GM19043 (cell line): ENCODE data around the gene APBA3.

Experiments
- ATAC-seq: cut with Tn5 transposase; IDR thresholded peaks from one replicate; pipeline ENCODE4 v1.9.1; 2021; ENCODE audit warnings: low read depth; ENCODE audit not compliant: unreplicated experiment

APBA3 gene

DNA sequence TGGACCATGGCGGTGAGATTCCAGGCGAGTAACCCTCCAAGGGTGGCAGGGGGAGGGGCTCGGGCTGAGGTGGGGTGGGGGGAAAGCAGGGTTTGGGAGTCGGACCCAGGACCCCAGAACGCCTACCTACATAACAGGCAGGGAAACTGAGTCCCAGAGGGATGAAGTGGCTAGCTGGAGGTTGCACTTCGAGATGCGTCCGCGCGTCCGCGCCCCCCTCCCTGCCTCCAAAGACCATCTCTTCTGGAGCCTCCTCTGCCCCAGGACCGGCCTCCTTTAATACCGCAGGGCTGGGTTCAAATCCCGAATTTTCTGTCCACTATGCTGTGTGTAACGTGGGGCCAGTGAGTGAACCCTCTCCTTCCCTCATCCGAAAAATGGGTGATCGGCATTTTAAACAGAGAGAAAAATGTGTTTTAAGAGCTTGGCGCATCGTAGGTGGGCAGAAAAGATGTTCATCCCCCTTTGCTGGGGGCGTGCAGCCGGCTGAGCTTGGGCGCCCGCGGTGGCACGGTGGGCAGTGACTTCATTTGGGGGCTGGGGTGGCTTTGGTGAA is 39.5 kb downstream of the APBA3 start:
- ATAC-seq, result no peak

DNA sequence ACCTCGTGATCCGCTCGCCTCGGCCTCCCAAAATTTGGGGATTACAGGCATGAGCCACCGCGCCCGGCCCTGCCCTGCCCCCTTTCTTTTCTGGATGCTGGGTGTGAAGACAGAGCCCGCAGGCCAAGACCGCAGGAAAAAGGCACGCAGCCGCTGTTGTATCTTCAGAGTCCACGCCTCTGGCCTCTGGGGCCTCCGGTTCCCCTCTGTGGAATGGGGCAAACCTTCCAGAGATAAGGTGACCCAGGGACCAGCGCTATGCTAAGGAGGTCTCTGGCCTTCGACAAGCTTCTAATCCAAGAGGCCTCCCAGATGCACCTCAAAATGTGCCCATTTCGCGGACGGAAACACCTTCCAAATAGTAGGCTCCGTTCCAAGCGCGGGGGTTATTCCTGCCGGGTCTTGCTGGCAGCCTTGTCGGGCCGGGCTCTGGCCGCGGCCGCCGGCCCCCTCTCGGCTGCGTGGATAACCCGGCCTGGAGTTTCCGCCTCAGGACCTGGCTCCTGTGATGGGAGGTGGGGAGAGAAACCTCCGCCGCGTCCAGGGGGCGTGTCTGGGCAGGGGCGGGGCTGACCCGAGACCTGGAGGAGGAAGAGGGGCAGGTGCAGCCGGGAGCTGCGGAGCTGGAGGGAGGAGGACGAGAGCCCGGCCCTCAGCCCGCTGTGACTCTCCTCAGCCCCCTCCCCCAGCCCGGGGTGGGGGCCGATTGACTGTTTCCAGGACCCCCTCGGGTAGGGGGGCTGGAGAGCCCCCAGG is 40.2 kb downstream of the APBA3 start:
- no peak for ATAC-seq

DNA sequence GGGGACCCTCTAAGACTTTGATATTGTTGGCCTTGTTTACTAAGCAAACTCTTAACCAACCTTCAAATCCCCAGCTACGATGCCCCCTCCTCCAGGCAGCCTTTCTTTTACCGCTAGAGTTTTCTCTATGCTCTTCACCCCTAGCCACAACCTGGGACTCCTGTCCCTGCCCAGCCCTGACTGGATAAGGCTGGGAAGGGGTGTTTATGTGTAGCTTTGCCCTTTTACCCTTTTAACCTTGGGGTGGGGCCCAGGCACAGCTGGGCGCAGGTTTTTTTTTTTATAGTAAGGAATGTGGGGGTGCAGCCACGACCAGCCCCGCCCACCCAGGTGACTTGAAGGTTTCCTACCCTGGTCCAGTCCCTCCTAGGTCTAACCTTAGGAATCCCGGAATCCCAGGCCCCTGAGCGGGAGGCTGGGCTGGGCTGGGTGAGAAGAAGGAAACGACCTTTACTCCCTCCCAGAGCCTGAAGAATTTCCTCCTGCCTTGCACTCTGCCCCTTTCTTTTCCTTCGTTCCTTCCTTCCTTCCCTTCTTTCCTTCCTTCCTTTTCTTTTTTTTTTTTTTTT is 41.1 kb downstream of the APBA3 start:
- no peak for ATAC-seq

DNA sequence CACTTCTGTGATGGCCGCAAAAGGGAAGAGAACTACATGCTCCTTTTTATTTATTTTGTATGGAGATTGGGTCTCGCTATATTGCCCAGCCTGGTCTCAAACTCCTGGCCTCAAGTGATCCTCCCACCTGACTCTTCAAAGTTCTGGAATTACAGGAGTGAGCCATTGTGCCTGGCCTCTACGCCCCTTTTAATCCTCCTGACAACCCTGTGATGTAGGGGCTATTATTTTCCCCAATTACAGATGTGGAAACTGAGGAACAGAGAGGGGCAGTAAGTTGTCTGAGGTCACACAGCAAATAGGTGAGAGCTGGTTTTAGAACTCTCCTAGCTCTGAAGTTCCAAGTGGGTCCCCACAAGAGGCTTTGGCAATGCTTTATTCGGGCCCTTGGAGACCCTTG is 41.6 kb downstream of the APBA3 start:
- no peak for ATAC-seq

DNA sequence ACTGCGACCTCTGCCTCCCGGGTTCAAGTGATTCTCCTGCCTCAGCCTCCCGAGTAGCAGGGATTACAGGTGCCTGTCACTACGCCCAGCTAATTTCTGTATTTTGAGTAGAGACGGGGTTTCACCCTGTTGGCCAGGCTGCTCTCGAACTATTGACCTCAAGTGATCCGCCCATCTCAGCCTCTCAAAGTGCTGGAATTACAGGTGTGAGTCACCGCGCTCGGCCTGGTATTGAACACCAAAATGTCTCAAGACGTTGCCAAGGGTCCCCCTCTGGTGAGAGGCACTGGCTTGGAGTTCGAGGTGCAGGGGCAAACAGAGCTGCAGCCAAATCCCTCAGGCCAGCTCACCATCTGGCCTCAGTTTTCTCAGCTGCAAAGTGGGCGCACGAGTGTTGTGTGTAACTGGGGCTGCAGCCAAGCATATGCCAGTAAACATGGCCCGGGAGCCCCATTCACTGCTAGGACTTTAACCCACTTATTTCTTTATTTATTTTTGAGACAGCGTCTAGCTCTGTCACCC is 45.3 kb downstream of the APBA3 start:
- no peak for ATAC-seq

DNA sequence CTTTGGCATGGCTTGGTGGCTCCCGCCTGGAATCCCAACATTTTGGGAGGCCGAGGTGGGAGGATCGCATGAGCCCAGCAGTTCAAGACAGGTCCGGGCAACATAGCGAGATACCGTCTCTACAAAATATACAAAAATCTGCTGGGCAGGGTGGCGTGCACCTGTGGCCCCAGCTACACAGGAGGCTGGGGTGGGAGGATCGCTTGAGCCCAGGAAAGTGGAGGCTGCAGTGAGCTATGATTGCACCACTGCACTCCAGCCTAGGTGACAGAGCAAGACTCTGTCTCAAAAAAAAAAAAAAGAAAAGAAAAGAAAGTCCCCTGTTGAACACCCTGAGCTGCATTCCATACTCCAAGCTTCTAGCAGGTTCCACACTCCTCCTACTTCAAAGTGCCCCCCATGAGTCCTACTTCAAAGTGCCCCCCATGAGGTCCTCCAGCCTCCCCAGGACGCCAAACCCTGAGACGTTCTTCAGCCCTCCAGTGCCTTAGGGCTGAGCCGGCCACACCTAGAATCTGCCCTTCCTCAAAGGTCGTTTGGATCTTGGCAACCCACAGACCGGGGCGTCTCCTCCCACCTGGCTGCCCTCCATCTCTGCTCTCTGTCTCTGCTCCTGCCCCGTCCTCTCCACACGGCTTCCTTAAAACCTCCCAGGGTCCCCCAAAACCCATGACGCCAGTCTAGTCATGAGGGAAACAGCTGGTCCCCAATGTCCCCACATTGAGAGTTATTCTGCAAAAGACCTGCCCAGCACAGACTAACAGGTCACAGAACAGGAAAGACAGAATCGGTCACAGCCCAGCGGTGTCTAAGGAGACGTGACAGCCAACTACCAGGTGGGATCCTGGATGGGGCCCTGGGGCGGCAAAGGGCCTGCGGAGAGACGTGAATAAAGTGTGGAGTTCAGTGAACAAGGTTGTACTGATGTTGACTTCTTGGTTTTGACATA is 48.6 kb downstream of the APBA3 start:
- ATAC-seq, result no peak

DNA sequence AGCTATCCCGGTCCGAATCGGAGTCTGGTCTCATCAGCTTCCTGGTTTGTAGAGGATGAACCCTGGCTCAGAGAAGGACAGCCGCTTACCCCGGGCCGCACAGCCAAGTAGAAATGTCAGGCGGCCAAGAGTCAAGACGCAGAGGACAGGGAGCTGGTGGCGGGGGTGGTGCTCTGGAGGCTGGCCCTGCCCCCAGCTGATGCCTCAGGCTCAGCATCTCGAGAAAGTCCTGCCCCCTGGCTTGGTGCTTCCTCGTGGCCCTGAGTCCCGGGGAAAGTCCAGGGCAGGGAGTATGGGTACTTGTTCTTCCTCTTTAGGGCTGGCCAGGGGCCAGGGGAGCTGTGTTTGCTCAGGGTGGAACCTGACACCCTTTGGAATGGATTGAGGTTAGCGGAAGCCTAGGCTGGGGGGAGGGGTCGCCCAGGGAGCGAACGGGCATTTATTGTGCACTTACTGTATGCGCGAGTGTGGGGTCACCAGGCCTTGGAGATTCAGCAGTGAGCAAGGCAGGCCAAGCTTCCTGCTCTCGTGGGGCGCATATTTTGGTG is 51.2 kb downstream of the APBA3 start:
- no peak for ATAC-seq

DNA sequence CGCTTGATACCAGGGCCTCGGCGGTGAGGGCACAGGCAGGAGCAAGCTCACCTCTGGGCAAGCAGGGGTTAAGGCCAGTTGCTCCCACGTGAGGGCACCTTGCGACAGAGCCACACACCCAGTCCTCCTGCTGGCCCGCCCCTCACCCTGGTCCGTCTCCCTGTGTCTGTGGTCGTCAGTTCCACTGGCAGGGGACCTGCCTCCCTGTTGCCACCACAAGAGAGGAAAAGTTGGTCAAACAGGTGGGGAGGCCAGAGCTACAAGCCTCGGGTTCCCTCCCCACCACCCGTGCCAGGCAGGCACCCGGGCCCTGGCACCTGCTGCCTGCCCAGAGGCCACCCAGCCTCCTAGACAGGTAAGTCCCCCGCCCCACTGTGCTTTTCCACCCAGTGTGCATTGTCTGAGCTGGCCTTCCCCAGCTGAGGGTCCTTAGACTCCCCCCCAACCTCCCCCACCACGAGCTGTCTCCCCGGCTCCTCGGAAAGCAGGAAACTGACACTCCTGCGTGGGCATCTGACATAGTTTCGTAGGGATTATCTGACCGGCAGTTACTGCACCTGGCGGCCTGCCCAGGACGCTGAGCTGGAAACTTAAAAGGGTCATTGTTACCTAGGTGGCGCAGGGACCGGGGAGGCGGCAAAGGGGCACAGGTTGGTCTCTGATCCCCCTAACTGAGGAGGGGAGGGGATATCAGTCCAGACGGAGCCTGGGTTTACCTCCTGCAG is 53.1 kb downstream of the APBA3 start, which contains the start of gene TJP3:
Gene TJP3 (plus strand): TSS at position 178 of the 725 bp plus-strand sequence. CDS start 20,049 bp downstream, outside the sequence.
- no peak for ATAC-seq

DNA sequence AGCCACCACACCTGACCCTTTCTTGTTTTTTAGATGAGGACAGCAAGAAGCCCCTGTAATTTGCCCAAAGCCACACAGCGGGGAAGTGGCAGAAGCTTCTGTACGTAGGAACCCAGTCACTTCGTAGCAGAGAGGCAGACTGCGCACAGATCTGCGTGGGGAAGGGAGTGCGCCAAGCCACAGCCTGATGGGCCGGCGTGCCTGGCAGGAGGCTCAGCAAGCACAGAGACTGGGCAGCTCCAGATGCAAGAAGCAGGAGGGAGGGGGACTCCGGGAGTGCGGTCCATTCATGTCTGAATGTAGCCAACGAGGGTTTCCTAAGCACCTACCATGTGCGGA is 53.7 kb downstream of the APBA3 start:
- no peak for ATAC-seq

DNA sequence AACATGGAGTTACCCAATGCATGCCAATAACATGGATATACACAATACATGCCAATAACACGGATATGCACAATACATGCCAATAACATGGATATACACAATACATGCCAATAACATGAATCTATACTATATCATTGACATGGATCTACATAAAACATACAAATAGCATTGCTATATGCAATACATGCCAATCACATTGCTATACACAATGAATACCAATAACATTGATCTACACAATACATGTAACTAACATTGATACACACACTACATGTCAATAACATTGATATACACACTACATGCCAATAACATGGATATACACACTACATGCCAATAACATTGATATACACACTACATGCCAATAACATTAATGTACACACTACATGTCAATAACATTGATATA is 60.3 kb downstream of the APBA3 start:
- no peak for ATAC-seq
